Adrenal gland (tissue), 5 donors: ENCODE data around the gene CHD9.

ENCODE experiments used
- POLR2A ChIP-seq, 2 donors: fragments of 450-650 bp; IDR thresholded peaks; one replicate each; pipeline ENCODE4 v1.6.1; 2017; ENCODE audit warnings: antibody characterized with exemption in 2 of 2, mild to moderate bottlenecking in 2 of 2, moderate library complexity in 1 of 2
- TF ChIP-seq, protein P1 (sequence below), 6 experiments: fragments of 450-650 bp in 4 of 6; fragments of 200-600 bp in 2 of 6; sonication (generic) in 1 of 6; IDR thresholded peaks; 1 replicate in 5 of 6; 2 replicates in 1 of 6; pipeline versions ENCODE4 v1.5.1 to v1.8.0; 2016 to 2021; ENCODE audit warnings: antibody characterized with exemption in 6 of 6, mild to moderate bottlenecking in 2 of 6, moderate library complexity in 1 of 6
- donor health status: DM: no; HTN: no; CAD: no.

- TF ChIP-seq, protein P1, sequence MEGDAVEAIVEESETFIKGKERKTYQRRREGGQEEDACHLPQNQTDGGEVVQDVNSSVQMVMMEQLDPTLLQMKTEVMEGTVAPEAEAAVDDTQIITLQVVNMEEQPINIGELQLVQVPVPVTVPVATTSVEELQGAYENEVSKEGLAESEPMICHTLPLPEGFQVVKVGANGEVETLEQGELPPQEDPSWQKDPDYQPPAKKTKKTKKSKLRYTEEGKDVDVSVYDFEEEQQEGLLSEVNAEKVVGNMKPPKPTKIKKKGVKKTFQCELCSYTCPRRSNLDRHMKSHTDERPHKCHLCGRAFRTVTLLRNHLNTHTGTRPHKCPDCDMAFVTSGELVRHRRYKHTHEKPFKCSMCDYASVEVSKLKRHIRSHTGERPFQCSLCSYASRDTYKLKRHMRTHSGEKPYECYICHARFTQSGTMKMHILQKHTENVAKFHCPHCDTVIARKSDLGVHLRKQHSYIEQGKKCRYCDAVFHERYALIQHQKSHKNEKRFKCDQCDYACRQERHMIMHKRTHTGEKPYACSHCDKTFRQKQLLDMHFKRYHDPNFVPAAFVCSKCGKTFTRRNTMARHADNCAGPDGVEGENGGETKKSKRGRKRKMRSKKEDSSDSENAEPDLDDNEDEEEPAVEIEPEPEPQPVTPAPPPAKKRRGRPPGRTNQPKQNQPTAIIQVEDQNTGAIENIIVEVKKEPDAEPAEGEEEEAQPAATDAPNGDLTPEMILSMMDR (IDR thresholded peaks at IDR 0.05) = no peak
- TF ChIP-seq POLR2A (IDR thresholded peaks at IDR 0.05) = no peak
These were observed 57.2 kb downstream of the CHD9 start for GRCh38 chr16:53112015-53112414.
